Neural cell (in vitro differentiated cells): ENCODE results near the gene ZPLD1. TPM values are rescaled to one million over a fixed set of nuclear protein-coding genes. Genes with fewer than 3 reads are reported as not detected.

Experiments used
- H2AFZ ChIP-seq: fragments of 200-600, 300-800 bp; sonication (generic), shearing (Covaris generic); 2 replicates; pipeline ENCODE4 v1.6.0; 2014; ENCODE audit warnings: low read depth, mild to moderate bottlenecking, antibody characterized with exemption, low read length, moderate library complexity
- H3F3A ChIP-seq: fragments of 200-600 bp; shearing (Covaris generic); 2 replicates; pipeline ENCODE4 v1.6.1; 2016; ENCODE audit warnings: mild to moderate bottlenecking, moderate library complexity, mixed read lengths, antibody characterized with exemption, low read length; ENCODE audit not compliant: insufficient read depth, poor library complexity, severe bottlenecking
- H3K27ac ChIP-seq: fragments of 200-600, 300-800 bp; sonication (generic), shearing (Covaris generic); 2 replicates; pipeline ENCODE4 v1.5.1; 2014; ENCODE audit warnings: mild to moderate bottlenecking, low read length, moderate library complexity
- H3K27me3 ChIP-seq: fragments of 300-800, 200-600 bp; sonication (generic), shearing (Covaris generic); 2 replicates; pipeline ENCODE4 v1.6.0; 2014; ENCODE audit warnings: mild to moderate bottlenecking, low read depth, low read length, moderate library complexity; ENCODE audit not compliant: insufficient read depth
- H3K36me3 ChIP-seq: fragments of 300-800, 200-600 bp; sonication (generic), shearing (Covaris generic); 2 replicates; pipeline ENCODE4 v1.5.1; 2014; ENCODE audit warnings: mild to moderate bottlenecking, antibody characterized with exemption, low read length, moderate library complexity; ENCODE audit not compliant: insufficient read depth
- H3K4me2 ChIP-seq: fragments of 300-800, 200-600 bp; sonication (generic), shearing (Covaris generic); 2 replicates; pipeline ENCODE4 v1.6.0; 2014; ENCODE audit warnings: mild to moderate bottlenecking, low read length
- H3K4me3 ChIP-seq: fragments of 300-800, 200-600 bp; sonication (generic), shearing (Covaris generic); 2 replicates; pipeline ENCODE4 v1.5.1; 2014; ENCODE audit warnings: mild to moderate bottlenecking, low read length, moderate library complexity
- H3K79me2 ChIP-seq: fragments of 200-600 bp; shearing (Covaris generic); replicated peaks from 2 replicates; pipeline ENCODE4 v1.6.0; 2014; ENCODE audit warnings: mild to moderate bottlenecking, low read length, moderate library complexity; ENCODE audit not compliant: insufficient read depth
- H3K9ac ChIP-seq: fragments of 300-800, 200-600 bp; sonication (generic), shearing (Covaris generic); 2 replicates; pipeline ENCODE4 v1.6.1; 2016; ENCODE audit warnings: mild to moderate bottlenecking, low read length, mixed read lengths
- H3K9me2 ChIP-seq: fragments of 200-600 bp; shearing (Covaris generic); 2 replicates; pipeline ENCODE4 v1.6.1; 2016; ENCODE audit warnings: mild to moderate bottlenecking, low read length, mixed read lengths; ENCODE audit not compliant: insufficient read depth
- H3K9me3 ChIP-seq: fragments of 200-600, 300-800 bp; sonication (generic), shearing (Covaris generic); 2 replicates; pipeline ENCODE4 v1.6.1; 2016; ENCODE audit warnings: mild to moderate bottlenecking, mixed run types, low read length, moderate library complexity, mixed read lengths
- H4K20me1 ChIP-seq: fragments of 200-600 bp; shearing (Covaris generic); 2 replicates; pipeline ENCODE4 v1.6.1; 2016; ENCODE audit warnings: mild to moderate bottlenecking, mixed run types; ENCODE audit not compliant: insufficient read depth
- EP300 ChIP-seq: fragments of 450-650 bp; conservative IDR thresholded peaks from 2 replicates; pipeline ENCODE4 v1.6.1; 2014; ENCODE audit warnings: antibody characterized with exemption, mild to moderate bottlenecking, moderate library complexity; ENCODE audit not compliant: poor library complexity, severe bottlenecking
- EZH2 ChIP-seq: fragments of 200-600, 300-800 bp; shearing (Covaris generic), sonication (generic); IDR thresholded peaks from 2 replicates; pipeline ENCODE4 v1.6.1; 2014; ENCODE audit warnings: antibody characterized with exemption, low read length, borderline replicate concordance, mild to moderate bottlenecking; ENCODE audit not compliant: insufficient read depth, poor library complexity, severe bottlenecking
- MXI1 ChIP-seq: fragments of 450-650 bp; conservative IDR thresholded peaks from 2 replicates; pipeline ENCODE4 v1.6.1; 2014; ENCODE audit warnings: antibody characterized with exemption, mild to moderate bottlenecking; ENCODE audit not compliant: poor library complexity, severe bottlenecking
- POLR2AphosphoS5 ChIP-seq: IDR thresholded peaks from 2 replicates; pipeline ENCODE4 v1.6.1; 2012
- RAD21 ChIP-seq: fragments of 450-650 bp; conservative IDR thresholded peaks from 2 replicates; pipeline ENCODE4 v1.6.1; 2014; ENCODE audit warnings: antibody characterized with exemption, mild to moderate bottlenecking, moderate library complexity
- SMC3 ChIP-seq: fragments of 450-650 bp; conservative IDR thresholded peaks from 2 replicates; pipeline ENCODE4 v1.6.1; 2014; ENCODE audit warnings: antibody characterized with exemption, mild to moderate bottlenecking, moderate library complexity; ENCODE audit not compliant: poor library complexity
- TAF1 ChIP-seq: IDR thresholded peaks from 2 replicates; pipeline ENCODE4 v1.6.1; 2012; ENCODE audit warnings: low read depth
- polyA minus RNA-seq: library from RNA; depleted of rRNA, polyadenylated mRNA; stranded (reverse); fragments of >200 nt; gene quantifications from 2 replicates; pipeline ENCODE4 v1.2.3, GENCODE V29; 2014
- polyA plus RNA-seq: library from polyadenylated mRNA; depleted of rRNA; stranded (reverse); fragments of >200 nt; gene quantifications from 2 replicates; pipeline ENCODE4 v1.2.3, GENCODE V29; 2014
- TF ChIP-seq, protein P1 (sequence below): IDR thresholded peaks from 2 replicates; pipeline ENCODE4 v1.6.1; 2012; ENCODE audit warnings: borderline replicate concordance
- TF ChIP-seq, protein P2 (sequence below): fragments of 450-650 bp; IDR thresholded peaks from 2 replicates; pipeline ENCODE4 v1.5.1; 2014; ENCODE audit warnings: antibody characterized with exemption, mild to moderate bottlenecking, moderate library complexity; ENCODE audit not compliant: poor library complexity, severe bottlenecking

ZPLD1 gene
- polyA plus RNA-seq, result 0.50 TPM in 1 of 2 replicates, not detected in the other
- 0.35 and 0.49 TPM in 2 replicates for polyA minus RNA-seq

DNA sequence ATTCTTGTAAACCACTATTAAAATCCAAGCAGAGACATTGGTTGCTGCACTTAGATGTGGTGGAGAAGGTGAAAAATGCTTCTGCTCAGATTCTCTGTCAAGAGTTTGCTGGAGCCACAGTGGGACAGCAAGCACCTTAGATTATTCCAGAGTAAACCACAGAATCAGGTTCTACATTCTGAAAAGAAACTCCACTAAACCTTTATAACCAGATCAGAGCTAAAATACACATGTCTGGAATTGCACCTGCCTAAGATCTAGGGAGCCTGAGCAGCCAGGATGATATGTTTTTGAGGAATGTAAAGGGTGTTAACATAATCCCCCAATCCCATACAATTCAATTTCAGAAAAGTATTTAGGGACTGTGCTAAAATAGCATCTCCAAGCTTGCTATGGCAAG, at the start of gene ZPLD1:
Gene ZPLD1, plus strand, starts transcription at position 301 of the 400 bp plus-strand sequence. CDS start 3,473 bp downstream, outside the sequence.
- Histone ChIP-seq H3K9me3 (no peaks in the 10 kb centered on the region), H3K27me3 (no peaks in the 10 kb centered on the region), H3K27ac (no peak within 1 kb of the TSS), H2AFZ (no peak within 1 kb of the TSS), H3K36me3 (no peaks in the 10 kb centered on the region), H3F3A (no peaks in the 10 kb centered on the region), H3K4me3 (no peak within 1 kb of the TSS), H3K4me2 (no peak within 1 kb of the TSS), H3K79me2 (no peaks in the 10 kb centered on the region), H3K9me2 (no peaks in the 10 kb centered on the region), H4K20me1 (no peaks in the 10 kb centered on the region), H3K9ac (no peak within 1 kb of the TSS)
- TF ChIP-seq, protein P1, sequence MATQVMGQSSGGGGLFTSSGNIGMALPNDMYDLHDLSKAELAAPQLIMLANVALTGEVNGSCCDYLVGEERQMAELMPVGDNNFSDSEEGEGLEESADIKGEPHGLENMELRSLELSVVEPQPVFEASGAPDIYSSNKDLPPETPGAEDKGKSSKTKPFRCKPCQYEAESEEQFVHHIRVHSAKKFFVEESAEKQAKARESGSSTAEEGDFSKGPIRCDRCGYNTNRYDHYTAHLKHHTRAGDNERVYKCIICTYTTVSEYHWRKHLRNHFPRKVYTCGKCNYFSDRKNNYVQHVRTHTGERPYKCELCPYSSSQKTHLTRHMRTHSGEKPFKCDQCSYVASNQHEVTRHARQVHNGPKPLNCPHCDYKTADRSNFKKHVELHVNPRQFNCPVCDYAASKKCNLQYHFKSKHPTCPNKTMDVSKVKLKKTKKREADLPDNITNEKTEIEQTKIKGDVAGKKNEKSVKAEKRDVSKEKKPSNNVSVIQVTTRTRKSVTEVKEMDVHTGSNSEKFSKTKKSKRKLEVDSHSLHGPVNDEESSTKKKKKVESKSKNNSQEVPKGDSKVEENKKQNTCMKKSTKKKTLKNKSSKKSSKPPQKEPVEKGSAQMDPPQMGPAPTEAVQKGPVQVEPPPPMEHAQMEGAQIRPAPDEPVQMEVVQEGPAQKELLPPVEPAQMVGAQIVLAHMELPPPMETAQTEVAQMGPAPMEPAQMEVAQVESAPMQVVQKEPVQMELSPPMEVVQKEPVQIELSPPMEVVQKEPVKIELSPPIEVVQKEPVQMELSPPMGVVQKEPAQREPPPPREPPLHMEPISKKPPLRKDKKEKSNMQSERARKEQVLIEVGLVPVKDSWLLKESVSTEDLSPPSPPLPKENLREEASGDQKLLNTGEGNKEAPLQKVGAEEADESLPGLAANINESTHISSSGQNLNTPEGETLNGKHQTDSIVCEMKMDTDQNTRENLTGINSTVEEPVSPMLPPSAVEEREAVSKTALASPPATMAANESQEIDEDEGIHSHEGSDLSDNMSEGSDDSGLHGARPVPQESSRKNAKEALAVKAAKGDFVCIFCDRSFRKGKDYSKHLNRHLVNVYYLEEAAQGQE, result no peak
- TF ChIP-seq EZH2 (no peak), TAF1 (no peak), EP300 (no peak), POLR2AphosphoS5 (no peak), MXI1 (no peak), RAD21 (no peak), SMC3 (no peak)
- TF ChIP-seq, protein P2, sequence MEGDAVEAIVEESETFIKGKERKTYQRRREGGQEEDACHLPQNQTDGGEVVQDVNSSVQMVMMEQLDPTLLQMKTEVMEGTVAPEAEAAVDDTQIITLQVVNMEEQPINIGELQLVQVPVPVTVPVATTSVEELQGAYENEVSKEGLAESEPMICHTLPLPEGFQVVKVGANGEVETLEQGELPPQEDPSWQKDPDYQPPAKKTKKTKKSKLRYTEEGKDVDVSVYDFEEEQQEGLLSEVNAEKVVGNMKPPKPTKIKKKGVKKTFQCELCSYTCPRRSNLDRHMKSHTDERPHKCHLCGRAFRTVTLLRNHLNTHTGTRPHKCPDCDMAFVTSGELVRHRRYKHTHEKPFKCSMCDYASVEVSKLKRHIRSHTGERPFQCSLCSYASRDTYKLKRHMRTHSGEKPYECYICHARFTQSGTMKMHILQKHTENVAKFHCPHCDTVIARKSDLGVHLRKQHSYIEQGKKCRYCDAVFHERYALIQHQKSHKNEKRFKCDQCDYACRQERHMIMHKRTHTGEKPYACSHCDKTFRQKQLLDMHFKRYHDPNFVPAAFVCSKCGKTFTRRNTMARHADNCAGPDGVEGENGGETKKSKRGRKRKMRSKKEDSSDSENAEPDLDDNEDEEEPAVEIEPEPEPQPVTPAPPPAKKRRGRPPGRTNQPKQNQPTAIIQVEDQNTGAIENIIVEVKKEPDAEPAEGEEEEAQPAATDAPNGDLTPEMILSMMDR, result no peak

DNA sequence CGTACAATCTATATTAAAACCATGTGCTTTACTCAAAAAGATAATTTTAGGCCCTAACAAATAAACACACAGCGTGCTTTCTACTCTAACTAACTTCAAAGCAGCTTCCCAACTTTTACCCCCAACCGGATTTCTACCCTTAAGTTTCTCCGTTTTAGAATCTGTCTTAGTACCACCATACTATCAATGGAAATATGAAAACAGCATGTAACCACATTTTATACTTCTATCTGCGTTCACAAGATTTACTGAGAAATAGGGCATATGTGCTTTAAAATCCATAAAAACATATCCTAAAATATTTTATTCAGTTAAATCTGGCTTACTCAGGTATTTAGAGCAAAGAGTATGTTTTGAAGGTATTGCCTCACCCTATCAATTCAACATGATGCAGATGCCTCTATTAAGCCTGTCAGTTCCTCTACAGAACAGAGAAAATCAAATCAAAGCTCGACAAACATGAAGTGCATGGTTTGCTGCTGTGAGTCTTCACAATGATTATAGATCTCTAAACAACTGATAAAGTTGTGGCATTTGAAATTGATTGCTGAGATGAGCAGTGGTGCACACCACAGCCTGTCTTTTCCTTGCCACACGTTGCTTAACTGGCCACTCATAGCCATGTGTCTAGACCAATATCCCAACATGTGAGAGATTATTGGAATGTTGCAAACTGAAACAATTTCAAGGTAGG, 44.5 kb upstream of the ZPLD1 start:
- H3K4me2 ChIP-seq, result no peak overlapping the region
- H3K9ac ChIP-seq, result no peak overlapping the region
- H3K27me3 ChIP-seq, result no peaks in the 10 kb centered on the region
- H2AFZ ChIP-seq, result no peak overlapping the region
- no peak overlapping the region for H3K27ac ChIP-seq
- no peak overlapping the region for H3K4me3 ChIP-seq
- no peaks in the 10 kb centered on the region for H3F3A ChIP-seq
- H3K9me3 ChIP-seq, result no peaks in the 10 kb centered on the region
- H3K79me2 ChIP-seq, result no peaks in the 10 kb centered on the region
- TF ChIP-seq SMC3, result no peak
- TF ChIP-seq, protein P1, result no peak
- TF ChIP-seq MXI1, result no peak
- TF ChIP-seq, protein P2, result no peak
- TF ChIP-seq EZH2, result no peak
- TF ChIP-seq POLR2AphosphoS5, result no peak
- TF ChIP-seq RAD21, result no peak
- TF ChIP-seq TAF1, result no peak
- no peak for TF ChIP-seq EP300
- no peaks in the 10 kb centered on the region for H3K9me2 ChIP-seq
- no peaks in the 10 kb centered on the region for H4K20me1 ChIP-seq
- no peaks in the 10 kb centered on the region for H3K36me3 ChIP-seq
